Ishikawa (cell line): ENCODE results near the gene ZNF165.

ENCODE experiments used
- CEBPB ChIP-seq: IDR thresholded peaks from 2 replicates; pipeline ENCODE4 v1.6.1; 2012
- EGR1 ChIP-seq: IDR thresholded peaks from 2 replicates; pipeline ENCODE4 v1.6.1; 2012
- EP300 ChIP-seq: IDR thresholded peaks from 2 replicates; pipeline ENCODE4 v1.6.1; 2012; ENCODE audit warnings: borderline replicate concordance
- FOXM1 ChIP-seq: IDR thresholded peaks from 2 replicates; pipeline ENCODE4 v1.6.1; 2012; ENCODE audit warnings: low read depth, borderline replicate concordance
- RAD21 ChIP-seq: IDR thresholded peaks from 2 replicates; pipeline ENCODE4 v1.6.1; 2012; ENCODE audit warnings: low read depth
- TAF1 ChIP-seq: IDR thresholded peaks from 2 replicates; pipeline ENCODE4 v1.6.1; 2012; ENCODE audit warnings: low read depth, mild to moderate bottlenecking
- TCF12 ChIP-seq: IDR thresholded peaks from 2 replicates; pipeline ENCODE4 v1.6.1; 2012; ENCODE audit warnings: low read depth
- YY1 ChIP-seq: IDR thresholded peaks from 2 replicates; pipeline ENCODE4 v1.6.1; 2012; ENCODE audit warnings: low read depth
- ZBTB7A ChIP-seq: IDR thresholded peaks from 2 replicates; pipeline ENCODE4 v1.6.1; 2012; ENCODE audit warnings: low read depth
- TF ChIP-seq, protein P1 (sequence below): IDR thresholded peaks from 2 replicates; pipeline ENCODE4 v1.6.1; 2012; ENCODE audit warnings: low read depth, mild to moderate bottlenecking
- TF ChIP-seq, protein P2 (sequence below): IDR thresholded peaks from 2 replicates; pipeline ENCODE4 v1.6.1; 2012
- TF ChIP-seq, protein P3 (sequence below): IDR thresholded peaks from 2 replicates; pipeline ENCODE4 v1.6.1; 2012

DNA sequence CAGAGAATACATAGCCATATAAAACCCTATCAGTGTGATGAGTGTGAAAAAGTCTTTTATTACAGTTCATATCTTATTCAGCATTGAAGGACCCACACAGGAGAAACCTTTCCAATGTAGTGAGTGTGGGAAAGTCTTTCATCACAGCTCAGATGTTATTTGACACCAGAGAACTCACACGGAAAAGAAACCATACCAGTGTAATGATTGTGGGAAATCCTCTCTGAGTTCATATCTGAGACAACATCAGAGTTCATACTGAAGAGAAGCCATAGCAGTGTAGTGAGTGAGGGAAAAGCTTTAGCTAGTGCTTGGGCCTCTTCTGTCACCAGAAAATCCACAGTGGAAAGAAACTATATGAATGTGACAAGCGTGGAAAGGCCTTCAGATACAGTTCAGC lies 35.4 kb downstream of the ZNF165 start:
- TF ChIP-seq EP300 (no peak), TAF1 (no peak), CEBPB (no peak), RAD21 (no peak), EGR1 (no peak), YY1 (no peak), FOXM1 (no peak), ZBTB7A (no peak), TCF12 (no peak)
- TF ChIP-seq, protein P1, sequence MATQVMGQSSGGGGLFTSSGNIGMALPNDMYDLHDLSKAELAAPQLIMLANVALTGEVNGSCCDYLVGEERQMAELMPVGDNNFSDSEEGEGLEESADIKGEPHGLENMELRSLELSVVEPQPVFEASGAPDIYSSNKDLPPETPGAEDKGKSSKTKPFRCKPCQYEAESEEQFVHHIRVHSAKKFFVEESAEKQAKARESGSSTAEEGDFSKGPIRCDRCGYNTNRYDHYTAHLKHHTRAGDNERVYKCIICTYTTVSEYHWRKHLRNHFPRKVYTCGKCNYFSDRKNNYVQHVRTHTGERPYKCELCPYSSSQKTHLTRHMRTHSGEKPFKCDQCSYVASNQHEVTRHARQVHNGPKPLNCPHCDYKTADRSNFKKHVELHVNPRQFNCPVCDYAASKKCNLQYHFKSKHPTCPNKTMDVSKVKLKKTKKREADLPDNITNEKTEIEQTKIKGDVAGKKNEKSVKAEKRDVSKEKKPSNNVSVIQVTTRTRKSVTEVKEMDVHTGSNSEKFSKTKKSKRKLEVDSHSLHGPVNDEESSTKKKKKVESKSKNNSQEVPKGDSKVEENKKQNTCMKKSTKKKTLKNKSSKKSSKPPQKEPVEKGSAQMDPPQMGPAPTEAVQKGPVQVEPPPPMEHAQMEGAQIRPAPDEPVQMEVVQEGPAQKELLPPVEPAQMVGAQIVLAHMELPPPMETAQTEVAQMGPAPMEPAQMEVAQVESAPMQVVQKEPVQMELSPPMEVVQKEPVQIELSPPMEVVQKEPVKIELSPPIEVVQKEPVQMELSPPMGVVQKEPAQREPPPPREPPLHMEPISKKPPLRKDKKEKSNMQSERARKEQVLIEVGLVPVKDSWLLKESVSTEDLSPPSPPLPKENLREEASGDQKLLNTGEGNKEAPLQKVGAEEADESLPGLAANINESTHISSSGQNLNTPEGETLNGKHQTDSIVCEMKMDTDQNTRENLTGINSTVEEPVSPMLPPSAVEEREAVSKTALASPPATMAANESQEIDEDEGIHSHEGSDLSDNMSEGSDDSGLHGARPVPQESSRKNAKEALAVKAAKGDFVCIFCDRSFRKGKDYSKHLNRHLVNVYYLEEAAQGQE: no peak
- TF ChIP-seq, protein P2, sequence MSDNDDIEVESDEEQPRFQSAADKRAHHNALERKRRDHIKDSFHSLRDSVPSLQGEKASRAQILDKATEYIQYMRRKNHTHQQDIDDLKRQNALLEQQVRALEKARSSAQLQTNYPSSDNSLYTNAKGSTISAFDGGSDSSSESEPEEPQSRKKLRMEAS: no peak
- TF ChIP-seq, protein P3, sequence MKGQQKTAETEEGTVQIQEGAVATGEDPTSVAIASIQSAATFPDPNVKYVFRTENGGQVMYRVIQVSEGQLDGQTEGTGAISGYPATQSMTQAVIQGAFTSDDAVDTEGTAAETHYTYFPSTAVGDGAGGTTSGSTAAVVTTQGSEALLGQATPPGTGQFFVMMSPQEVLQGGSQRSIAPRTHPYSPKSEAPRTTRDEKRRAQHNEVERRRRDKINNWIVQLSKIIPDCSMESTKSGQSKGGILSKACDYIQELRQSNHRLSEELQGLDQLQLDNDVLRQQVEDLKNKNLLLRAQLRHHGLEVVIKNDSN: no peak
